Measurements from ENCODE around the gene TTC34.

DNA sequence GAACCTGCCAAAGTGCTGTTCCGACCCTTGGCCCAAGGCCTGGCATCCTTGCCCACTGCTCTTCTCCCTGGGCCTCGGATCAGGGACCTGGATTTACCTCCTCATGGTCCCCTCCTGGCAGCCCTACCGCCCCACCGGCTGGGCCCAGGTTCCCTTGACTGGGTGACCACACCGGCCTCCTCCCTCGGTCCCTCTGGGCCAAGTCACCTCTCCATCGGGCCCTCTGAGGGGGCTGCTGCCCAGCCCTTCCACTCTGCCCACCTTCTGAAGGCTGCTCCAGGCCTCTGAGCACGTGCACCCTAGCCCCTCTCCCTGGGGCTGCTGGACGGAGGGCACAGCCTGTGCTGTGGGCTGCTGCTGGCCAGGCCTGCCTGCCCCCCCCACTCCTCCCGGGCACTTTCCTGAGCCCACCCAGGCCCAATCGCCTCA, 159.3 kb downstream of the TTC34 start:
- TF ChIP-seq, protein P1, sequence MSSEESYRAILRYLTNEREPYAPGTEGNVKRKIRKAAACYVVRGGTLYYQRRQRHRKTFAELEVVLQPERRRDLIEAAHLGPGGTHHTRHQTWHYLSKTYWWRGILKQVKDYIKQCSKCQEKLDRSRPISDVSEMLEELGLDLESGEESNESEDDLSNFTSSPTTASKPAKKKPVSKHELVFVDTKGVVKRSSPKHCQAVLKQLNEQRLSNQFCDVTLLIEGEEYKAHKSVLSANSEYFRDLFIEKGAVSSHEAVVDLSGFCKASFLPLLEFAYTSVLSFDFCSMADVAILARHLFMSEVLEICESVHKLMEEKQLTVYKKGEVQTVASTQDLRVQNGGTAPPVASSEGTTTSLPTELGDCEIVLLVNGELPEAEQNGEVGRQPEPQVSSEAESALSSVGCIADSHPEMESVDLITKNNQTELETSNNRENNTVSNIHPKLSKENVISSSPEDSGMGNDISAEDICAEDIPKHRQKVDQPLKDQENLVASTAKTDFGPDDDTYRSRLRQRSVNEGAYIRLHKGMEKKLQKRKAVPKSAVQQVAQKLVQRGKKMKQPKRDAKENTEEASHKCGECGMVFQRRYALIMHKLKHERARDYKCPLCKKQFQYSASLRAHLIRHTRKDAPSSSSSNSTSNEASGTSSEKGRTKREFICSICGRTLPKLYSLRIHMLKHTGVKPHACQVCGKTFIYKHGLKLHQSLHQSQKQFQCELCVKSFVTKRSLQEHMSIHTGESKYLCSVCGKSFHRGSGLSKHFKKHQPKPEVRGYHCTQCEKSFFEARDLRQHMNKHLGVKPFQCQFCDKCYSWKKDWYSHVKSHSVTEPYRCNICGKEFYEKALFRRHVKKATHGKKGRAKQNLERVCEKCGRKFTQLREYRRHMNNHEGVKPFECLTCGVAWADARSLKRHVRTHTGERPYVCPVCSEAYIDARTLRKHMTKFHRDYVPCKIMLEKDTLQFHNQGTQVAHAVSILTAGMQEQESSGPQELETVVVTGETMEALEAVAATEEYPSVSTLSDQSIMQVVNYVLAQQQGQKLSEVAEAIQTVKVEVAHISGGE (CRISPR knock-in tag; IDR thresholded peaks at IDR 0.05), result no peak
- TF ChIP-seq, protein P2, sequence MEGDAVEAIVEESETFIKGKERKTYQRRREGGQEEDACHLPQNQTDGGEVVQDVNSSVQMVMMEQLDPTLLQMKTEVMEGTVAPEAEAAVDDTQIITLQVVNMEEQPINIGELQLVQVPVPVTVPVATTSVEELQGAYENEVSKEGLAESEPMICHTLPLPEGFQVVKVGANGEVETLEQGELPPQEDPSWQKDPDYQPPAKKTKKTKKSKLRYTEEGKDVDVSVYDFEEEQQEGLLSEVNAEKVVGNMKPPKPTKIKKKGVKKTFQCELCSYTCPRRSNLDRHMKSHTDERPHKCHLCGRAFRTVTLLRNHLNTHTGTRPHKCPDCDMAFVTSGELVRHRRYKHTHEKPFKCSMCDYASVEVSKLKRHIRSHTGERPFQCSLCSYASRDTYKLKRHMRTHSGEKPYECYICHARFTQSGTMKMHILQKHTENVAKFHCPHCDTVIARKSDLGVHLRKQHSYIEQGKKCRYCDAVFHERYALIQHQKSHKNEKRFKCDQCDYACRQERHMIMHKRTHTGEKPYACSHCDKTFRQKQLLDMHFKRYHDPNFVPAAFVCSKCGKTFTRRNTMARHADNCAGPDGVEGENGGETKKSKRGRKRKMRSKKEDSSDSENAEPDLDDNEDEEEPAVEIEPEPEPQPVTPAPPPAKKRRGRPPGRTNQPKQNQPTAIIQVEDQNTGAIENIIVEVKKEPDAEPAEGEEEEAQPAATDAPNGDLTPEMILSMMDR (IDR thresholded peaks at IDR 0.05 in 2 of 3, conservative IDR thresholded peaks at IDR 0.05 in 1 of 3; ENCODE audit: control insufficient read depth in 2 of 3, extremely low read depth in 1 of 3, insufficient read depth in 1 of 3, low read depth in 3 of 3, low read length in 3 of 3), result no peak
- TF ChIP-seq TCF7 (IDR thresholded peaks at IDR 0.05; ENCODE audit: borderline replicate concordance) (no peak), POLR2A (IDR thresholded peaks at IDR 0.05; ENCODE audit: low read depth, low read length) (no peak), RB1 (IDR thresholded peaks at IDR 0.05; ENCODE audit: borderline replicate concordance) (no peak), FOS (IDR thresholded peaks at IDR 0.05; ENCODE audit: borderline replicate concordance, extremely low read depth, insufficient read length) (no peak), MYC (IDR thresholded peaks at IDR 0.05; ENCODE audit: insufficient read depth, insufficient read length, insufficient replicate concordance, low read length, severe bottlenecking) (no peak), TAF1 (IDR thresholded peaks at IDR 0.05; ENCODE audit: borderline replicate concordance, low read depth, low read length) (no peak), ESRRA (IDR thresholded peaks at IDR 0.05; ENCODE audit: low read length) (no peak), HDAC2 (IDR thresholded peaks at IDR 0.05) (no peak)

Measured in GM12878 (cell line).